ENCODE measurements around the gene SPATA21. TPM values are rescaled to one million over a fixed set of nuclear protein-coding genes. Genes with fewer than 3 reads are reported as not detected.

The SPATA21 gene
- total RNA-seq, 1 donor from 2014 or later, result not detected

- DNase-seq (ENCODE audit: low spot score in 2 of 2), result no peak
- Histone ChIP-seq H3K36me3 (peaks cover 15 to 45% of the 10 kb centered on the region in 2 donors), H3K4me3 (no peak overlapping the region), H3K4me1 (peaks cover 7 to 60% of the 10 kb centered on the region in 2 donors), H3K9me3 (no peaks in the 10 kb centered on the region), H3K27me3 (no peaks in the 10 kb centered on the region), H3K27ac (peak overlapping the region; percentile 7 to 43)
- intact Hi-C loops (cut with DNase I), result no loop called here
- no peak for TF ChIP-seq CTCF (IDR thresholded peaks at IDR 0.05)
Observed at GRCh38 chr1:16392740-16393569, 44.3 kb downstream of the SPATA21 start.

DNA sequence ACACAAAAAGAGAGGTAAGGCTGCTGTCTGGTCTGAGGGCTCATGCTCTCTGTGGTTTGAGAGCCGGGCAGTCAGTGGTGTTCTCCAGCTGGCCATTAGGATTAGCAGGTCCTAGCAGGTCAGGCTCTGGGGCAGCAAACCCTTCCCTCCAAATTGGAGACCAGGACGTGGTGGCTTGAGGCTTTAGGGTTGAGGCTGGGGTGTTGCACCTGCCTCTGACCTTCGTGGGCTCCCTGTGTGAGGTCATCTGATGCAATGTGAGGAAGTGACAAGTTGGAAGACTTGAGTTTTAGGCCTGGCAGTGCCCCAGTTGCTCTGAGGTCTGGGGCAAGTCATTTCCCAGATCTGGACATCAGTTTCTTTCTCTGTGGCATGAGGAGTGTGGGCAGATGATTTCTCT, 45.8 kb downstream of the SPATA21 start:
- Histone ChIP-seq H3K27ac (peak overlapping the region; percentile 7 to 43), H3K4me1 (peaks cover 9 to 62% of the 10 kb centered on the region in 2 donors), H3K27me3 (no peaks in the 10 kb centered on the region), H3K36me3 (peaks cover 13 to 30% of the 10 kb centered on the region in 2 donors), H3K4me3 (no peak overlapping the region), H3K9me3 (no peaks in the 10 kb centered on the region)
- intact Hi-C loops (cut with DNase I), result no loop called here
- no peak for DNase-seq (ENCODE audit: low spot score in 2 of 2)
- no peak for TF ChIP-seq CTCF (IDR thresholded peaks at IDR 0.05)

DNA sequence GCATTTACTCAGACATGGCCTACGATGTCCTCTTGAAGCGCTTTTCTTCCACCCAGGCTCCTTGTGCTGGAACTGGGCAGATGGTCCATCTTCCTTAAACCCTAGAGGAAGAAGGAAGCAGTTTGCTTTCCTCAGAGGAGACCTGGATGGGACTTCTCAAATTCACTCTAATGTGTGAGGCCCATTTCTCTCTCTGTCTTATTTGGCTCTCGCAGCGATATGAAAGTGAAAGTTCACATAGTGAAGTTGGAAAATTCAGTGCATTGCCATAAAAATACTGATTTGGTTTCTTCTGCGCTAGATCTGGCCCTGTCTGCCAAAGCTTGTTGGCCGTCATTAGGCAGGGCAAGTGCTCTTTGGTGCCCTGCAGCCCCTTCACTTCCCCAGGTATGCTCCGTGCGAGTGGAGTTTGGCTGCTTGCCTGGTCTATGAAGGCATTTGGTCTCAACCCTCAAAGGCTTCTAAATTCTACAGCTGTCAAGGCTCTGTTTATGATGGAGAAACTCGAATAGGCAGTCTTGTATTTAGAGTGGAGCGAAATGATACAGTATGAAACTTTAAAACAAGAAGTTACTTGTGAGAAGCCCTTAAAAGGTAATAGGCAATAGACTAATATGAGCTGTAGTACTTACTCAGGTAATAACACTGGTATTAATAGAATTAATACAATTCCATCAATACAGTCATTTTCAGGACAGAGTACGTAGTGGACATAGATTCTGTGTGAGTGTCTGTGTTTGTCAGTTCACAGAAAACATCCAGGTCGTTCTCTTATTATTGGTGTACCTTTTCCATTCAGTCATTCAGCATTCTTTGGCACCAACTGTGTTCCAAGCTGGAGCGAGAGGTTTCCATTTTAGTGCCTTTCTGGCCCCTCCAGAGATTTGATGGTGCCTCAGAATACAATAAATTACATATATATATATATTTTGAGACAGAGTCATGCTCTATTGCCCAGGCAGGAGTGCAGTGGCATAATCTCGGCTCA, 49.7 kb downstream of the SPATA21 start:
- H3K4me1 ChIP-seq, result peaks cover 23 to 71% of the 10 kb centered on the region in 2 donors
- DNase-seq (ENCODE audit: low spot score in 2 of 2), result no peak
- H3K27me3 ChIP-seq, result no peaks in the 10 kb centered on the region
- H3K4me3 ChIP-seq, result peak overlapping the region; percentile 50 to 60
- TF ChIP-seq CTCF (IDR thresholded peaks at IDR 0.05), result no peak
- no peaks in the 10 kb centered on the region for H3K36me3 ChIP-seq
- no peaks in the 10 kb centered on the region for H3K9me3 ChIP-seq
- intact Hi-C loops (cut with DNase I), result loop anchor here (2.0 kb wide), 1 partner anchor 19 kb away; no protein-coding TSS in a partner anchor
- peak overlapping the region; percentile 83 to 84 for H3K27ac ChIP-seq

DNA sequence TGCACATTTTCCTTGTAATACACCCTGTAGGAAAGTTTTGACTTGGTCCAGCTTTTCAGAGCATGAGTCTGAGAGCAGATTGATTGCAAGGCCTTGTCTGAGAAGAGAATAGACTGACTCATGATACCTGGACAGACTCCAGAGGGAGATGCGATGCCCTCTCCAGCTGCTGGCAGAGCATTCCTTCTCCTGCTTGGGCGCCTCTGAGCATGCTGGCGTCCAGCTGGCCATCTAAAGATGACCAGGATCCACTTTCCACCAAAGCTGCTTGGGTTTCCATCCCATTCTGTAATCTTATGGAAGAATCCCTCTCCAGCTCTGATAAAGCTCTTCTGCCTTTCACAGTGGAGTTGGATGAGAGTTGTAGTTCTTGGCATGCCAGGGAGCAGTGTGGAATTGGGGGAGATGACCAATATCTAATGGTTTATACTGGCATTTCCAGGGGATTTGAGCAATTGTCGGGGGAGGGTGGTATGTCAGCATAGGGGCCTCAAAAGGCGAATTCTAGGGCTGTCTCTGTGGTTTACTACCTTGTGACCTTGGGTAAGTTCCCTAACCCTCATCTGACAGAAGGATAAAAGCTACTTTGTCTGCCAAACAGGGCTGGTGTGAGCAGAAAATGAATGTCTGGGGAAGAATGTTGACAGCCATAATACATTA, 50.6 kb downstream of the SPATA21 start:
- no peaks in the 10 kb centered on the region for H3K9me3 ChIP-seq
- H3K4me3 ChIP-seq, result peak overlapping the region; percentile 50 to 60
- H3K27ac ChIP-seq, result peak overlapping the region; percentile 83 to 84
- DNase-seq (ENCODE audit: low spot score in 2 of 2), result peak in 1 of 2 donors; percentile 79
- intact Hi-C loops (cut with DNase I), result loop anchor here (2.0 kb wide), 1 partner anchor 18 kb away; no protein-coding TSS in a partner anchor
- peaks cover 20 to 62% of the 10 kb centered on the region in 2 donors for H3K4me1 ChIP-seq
- TF ChIP-seq CTCF (IDR thresholded peaks at IDR 0.05), result no peak
- H3K36me3 ChIP-seq, result no peaks in the 10 kb centered on the region
- H3K27me3 ChIP-seq, result no peaks in the 10 kb centered on the region
